HL-60 (cell line): ENCODE measurements around the gene CSGALNACT2.

Experiments
- DNase-seq, 2 experiments: peaks; one replicate each; pipeline ENCODE4 v3.0.0-alpha.2; 2010 to 2020; ENCODE audit warnings: low read depth in 1 of 2, low spot score in 1 of 2
- H3K27ac ChIP-seq: fragments of 250-450 bp; sonication (Bioruptor Pico); replicated peaks from 2 replicates; pipeline ENCODE4 v1.5.1; 2020; ENCODE audit warnings: mild to moderate bottlenecking, moderate library complexity
- H3K27me3 ChIP-seq: fragments of 250-450 bp; sonication (Bioruptor Pico); 2 replicates; pipeline ENCODE4 v1.5.1; 2021; ENCODE audit warnings: mild to moderate bottlenecking, moderate library complexity; ENCODE audit not compliant: insufficient read depth, poor library complexity, severe bottlenecking
- H3K4me3 ChIP-seq: replicated peaks from 2 replicates; pipeline ENCODE4 v1.5.1; 2011; ENCODE audit warnings: mild to moderate bottlenecking, control low read depth, low read length; ENCODE audit not compliant: insufficient read depth
- GABPA ChIP-seq: IDR thresholded peaks from 2 replicates; pipeline ENCODE4 v1.6.1; 2012; ENCODE audit warnings: low read depth
- POLR2AphosphoS5 ChIP-seq: IDR thresholded peaks from 2 replicates; pipeline ENCODE4 v1.6.1; 2012; ENCODE audit warnings: low read depth
- REST ChIP-seq: IDR thresholded peaks from 2 replicates; pipeline ENCODE4 v1.6.1; 2012; ENCODE audit warnings: low read depth; ENCODE audit not compliant: insufficient replicate concordance
- SPI1 ChIP-seq: IDR thresholded peaks from 2 replicates; pipeline ENCODE4 v1.6.1; 2012; ENCODE audit warnings: low read depth, mild to moderate bottlenecking, borderline replicate concordance
- TF ChIP-seq, protein P1 (sequence below): IDR thresholded peaks from one replicate; pipeline ENCODE4 v1.5.1; 2011; ENCODE audit warnings: low read length, control low read depth, inconsistent platforms; ENCODE audit not compliant: insufficient read depth

The CSGALNACT2 gene

GRCh38 chr10:43186150-43186549 is 47.9 kb downstream of the CSGALNACT2 start:
- Histone ChIP-seq H3K4me3 (no peak overlapping the region), H3K27ac (no peak overlapping the region), H3K27me3 (no peaks in the 10 kb centered on the region)
- TF ChIP-seq REST = no peak
- TF ChIP-seq, protein P1, sequence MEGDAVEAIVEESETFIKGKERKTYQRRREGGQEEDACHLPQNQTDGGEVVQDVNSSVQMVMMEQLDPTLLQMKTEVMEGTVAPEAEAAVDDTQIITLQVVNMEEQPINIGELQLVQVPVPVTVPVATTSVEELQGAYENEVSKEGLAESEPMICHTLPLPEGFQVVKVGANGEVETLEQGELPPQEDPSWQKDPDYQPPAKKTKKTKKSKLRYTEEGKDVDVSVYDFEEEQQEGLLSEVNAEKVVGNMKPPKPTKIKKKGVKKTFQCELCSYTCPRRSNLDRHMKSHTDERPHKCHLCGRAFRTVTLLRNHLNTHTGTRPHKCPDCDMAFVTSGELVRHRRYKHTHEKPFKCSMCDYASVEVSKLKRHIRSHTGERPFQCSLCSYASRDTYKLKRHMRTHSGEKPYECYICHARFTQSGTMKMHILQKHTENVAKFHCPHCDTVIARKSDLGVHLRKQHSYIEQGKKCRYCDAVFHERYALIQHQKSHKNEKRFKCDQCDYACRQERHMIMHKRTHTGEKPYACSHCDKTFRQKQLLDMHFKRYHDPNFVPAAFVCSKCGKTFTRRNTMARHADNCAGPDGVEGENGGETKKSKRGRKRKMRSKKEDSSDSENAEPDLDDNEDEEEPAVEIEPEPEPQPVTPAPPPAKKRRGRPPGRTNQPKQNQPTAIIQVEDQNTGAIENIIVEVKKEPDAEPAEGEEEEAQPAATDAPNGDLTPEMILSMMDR = no peak
- no peak for TF ChIP-seq GABPA
- no peak for TF ChIP-seq POLR2AphosphoS5
- TF ChIP-seq SPI1 = no peak
- no peak for DNase-seq

DNA sequence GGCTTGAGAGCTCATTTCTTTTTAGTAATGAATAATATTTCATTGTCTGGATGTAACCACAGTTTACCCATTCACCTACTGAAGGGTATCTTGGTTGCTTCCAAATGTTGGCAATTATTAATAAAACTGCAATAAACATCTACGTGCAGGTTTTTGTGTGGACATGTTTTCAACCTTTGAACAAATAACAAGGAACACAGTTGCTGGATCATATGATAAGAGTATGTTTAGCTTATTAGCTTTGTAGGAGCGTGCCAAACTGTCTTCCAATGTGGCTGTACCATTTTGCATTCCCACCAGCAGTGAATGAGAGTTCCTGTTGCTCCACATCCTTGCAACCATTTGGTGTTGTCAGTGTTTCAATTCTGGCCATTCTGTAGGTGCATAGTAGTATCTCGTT is 49.0 kb downstream of the CSGALNACT2 start:
- TF ChIP-seq SPI1 = no peak
- no peaks in the 10 kb centered on the region for H3K27me3 ChIP-seq
- no peak overlapping the region for H3K4me3 ChIP-seq
- no peak overlapping the region for H3K27ac ChIP-seq
- no peak for DNase-seq

DNA sequence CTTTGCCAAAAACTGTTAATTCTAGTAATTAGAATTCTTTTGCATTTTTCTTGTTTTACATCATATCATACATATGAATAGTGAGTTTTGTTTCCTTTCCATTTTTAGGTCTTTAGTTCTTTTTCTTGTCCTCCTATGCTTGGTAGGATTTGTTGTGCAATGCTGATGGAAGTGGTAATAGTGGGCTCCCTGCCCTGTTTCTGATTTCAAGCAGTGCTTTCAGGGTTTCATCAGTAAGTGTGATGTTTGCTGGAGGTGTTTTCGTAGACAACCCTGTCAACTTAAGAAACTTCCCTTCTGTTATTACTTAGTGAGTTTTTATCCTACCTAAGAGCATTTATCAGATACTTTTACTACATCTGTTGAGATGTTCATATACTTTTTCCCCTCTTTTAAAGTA is 50.5 kb downstream of the CSGALNACT2 start:
- TF ChIP-seq POLR2AphosphoS5 (no peak), SPI1 (no peak), REST (no peak), GABPA (no peak)
- TF ChIP-seq, protein P1 = no peak
- H3K4me3 ChIP-seq = no peak overlapping the region
- no peak for DNase-seq
- no peak overlapping the region for H3K27ac ChIP-seq
- no peaks in the 10 kb centered on the region for H3K27me3 ChIP-seq

- no peak for DNase-seq
- Histone ChIP-seq H3K27me3 (no peaks in the 10 kb centered on the region), H3K4me3 (no peak overlapping the region), H3K27ac (no peak overlapping the region)
- no peak for TF ChIP-seq POLR2AphosphoS5
These were observed 52.0 kb downstream of the CSGALNACT2 start for GRCh38 chr10:43190289-43190688.

GRCh38 chr10:43190775-43191174 is 52.5 kb downstream of the CSGALNACT2 start:
- TF ChIP-seq, protein P1 = no peak
- TF ChIP-seq REST (no peak), GABPA (no peak), SPI1 (no peak), POLR2AphosphoS5 (no peak)
- H3K27ac ChIP-seq = no peak overlapping the region

More at GRCh38 chr10:43190775-43191174, 52.5 kb downstream of the CSGALNACT2 start:
- Histone ChIP-seq H3K27me3 (no peaks in the 10 kb centered on the region), H3K4me3 (no peak overlapping the region)
- DNase-seq = no peak
